Fibroblast of skin of left biceps (primary cell): Measurements from ENCODE around the gene ARL2BP.

Experiments used
- DNase-seq, 2 experiments: peaks; one replicate each; pipeline ENCODE4 v3.0.0-alpha.2; 2013; ENCODE audit warnings: low read depth in 2 of 2

The ARL2BP gene

DNA sequence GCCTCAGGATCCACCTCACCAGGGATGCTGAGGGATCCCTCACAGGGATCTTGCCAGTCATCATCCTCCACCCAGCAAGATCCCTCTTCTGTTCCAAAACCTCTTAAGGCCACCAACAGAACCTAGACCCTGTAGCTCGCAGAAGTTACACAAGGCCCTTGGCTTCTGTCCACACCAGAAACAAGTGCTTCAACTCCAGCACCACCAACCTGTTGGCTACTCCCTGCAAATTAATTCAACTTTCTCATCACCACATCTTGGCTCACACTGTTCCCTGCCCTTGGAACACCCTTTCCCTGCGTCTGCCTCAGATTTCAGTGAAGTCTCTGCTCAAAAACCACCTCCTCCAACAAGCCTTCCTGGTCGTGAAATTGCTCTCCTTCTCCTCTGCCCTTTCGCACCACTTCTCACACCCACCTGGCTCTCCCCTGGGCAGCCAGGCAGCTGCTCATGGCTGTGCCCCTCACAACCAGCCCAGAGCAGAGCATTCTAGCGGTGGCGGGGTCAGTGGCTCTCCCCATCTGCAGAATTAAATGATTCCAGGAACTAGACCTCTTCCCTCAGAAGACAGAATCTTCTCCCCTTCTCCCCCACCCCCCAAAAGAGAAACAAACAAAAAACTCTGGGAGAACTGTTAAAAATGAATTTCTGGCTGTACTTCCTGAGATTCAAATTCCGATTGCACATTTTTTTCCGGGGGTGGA lies 37.6 kb downstream of the ARL2BP start:
- no peak for DNase-seq

DNA sequence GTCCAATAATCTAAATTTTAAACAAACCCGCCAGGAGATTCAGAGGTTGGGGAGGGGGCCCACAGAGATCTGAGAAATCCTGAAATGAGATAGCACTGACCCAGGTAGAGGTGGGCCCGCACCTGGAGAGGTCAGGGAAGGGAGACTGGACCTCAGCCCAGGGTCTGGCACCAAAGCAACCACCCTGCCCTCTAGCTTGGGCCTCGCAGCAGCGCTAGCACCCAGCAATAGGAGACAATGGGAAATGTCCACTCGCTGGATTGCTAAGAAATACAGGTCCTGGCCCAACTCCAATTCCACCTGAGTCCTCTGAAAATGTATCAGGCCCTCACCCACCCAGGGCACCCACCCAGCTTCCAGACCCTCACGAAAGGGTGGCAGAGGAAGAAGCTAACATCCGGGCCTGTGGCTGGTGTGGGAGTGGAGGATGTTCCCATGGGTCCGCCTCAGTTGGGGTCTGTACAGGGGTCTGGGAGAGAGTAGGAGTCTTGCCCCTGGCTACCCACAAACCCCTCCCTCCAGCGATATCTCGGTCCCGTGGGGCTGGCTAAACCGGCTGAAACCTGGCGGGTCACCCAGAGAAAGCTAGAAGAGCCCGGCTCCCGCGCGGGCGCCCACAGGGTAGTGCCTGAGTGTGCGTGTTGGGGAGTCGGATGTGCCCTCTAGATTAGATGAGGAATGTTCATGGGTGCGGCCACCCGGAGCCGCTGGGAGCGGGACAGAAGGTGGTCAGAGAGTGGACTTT lies 38.3 kb downstream of the ARL2BP start:
- DNase-seq, result no peak

DNA sequence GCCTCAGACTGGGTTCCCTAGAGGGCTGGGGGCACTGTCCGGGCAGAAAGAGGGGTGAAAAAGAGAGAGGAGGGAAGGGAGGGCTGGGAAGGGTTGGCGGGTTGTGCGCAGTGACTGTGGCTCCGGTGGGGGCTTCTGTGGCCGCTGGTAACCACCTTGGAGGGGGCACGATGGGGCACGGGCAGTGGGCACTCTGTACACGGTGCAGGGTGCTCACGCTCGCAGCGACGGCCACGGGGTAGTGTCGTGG lies 38.8 kb downstream of the ARL2BP start:
- DNase-seq, result no peak

DNA sequence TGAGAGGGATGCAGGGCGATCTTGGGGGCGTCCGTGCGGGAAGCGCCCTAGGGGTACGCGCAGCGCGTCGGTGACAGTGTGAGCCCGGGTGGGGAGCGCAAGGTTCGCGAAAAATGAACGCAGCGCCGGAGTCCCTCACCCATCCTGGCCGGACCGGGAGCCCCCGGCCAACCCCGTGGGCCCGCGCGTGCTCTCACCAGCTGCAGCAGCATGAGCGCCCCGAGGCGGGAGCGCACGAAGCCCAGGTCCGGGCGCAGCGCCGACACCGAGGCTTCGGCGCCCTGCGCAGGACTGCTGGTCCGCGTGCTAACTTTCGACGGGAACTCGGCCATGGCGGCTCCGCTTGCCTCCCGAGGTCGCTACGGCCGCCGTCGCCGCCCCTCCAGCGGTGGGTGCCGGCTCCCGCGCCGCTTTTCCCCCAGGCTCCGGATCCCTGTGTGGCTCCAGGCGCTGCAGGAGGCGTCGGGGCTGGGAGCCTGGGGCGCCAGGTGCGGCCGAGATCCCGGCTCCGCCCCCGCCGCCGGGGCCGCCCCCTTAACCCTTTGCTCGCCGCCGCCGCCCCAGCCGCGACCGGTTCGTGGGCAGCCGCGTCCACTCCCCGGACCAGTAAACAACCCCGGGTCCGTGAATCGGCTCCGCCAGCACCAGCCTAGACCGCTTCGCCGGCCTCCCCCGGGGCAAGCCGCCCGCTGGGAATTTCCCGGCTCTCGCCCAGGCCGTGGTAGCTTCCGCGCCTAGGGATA lies 39.3 kb downstream of the ARL2BP start, which contains the start of gene PLLP:
TSS of gene PLLP (minus strand) at position 464 of the 743 bp plus-strand sequence. CDS start at position 332, 132 bp downstream.
- DNase-seq, result no peak

DNA sequence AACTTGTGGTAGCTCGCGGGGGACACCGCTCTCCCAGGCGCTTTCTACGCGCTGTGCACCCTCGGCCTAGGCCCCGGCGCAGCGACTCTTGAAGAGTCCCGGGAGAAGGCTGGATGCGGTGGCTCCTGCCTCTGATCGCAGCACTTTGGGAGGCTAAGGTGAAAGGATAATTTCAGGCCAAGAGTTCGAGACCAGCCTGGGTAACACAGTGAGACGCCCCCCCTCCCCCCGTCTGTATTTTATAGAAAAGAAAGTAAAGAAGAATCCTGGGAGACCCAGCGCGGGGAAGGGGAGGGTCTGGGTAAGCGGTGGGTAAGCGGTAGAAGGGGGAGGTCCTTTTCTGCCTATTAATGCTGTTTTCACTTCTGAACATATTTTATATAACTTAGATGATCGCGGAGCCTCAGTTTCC lies 39.9 kb downstream of the ARL2BP start:
- DNase-seq, result no peak

DNA sequence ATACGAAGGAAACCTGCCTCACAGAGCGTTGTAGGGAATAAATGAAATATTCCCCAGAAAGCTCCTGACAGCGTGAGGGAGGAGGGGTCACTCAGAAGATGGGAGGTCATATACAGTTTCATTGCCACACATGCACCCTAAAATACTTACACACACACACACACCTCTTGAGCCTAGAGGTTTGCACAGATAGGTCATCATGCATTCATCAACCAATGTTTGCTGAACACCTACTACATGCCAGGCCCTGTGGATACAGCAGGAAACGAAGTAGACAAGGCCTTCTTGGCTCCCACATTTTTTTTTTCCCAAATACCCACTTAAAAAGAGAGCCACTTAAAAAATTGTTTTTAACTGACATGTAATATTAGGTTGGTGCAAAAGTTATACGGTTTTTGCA lies 40.3 kb downstream of the ARL2BP start:
- no peak for DNase-seq

DNA sequence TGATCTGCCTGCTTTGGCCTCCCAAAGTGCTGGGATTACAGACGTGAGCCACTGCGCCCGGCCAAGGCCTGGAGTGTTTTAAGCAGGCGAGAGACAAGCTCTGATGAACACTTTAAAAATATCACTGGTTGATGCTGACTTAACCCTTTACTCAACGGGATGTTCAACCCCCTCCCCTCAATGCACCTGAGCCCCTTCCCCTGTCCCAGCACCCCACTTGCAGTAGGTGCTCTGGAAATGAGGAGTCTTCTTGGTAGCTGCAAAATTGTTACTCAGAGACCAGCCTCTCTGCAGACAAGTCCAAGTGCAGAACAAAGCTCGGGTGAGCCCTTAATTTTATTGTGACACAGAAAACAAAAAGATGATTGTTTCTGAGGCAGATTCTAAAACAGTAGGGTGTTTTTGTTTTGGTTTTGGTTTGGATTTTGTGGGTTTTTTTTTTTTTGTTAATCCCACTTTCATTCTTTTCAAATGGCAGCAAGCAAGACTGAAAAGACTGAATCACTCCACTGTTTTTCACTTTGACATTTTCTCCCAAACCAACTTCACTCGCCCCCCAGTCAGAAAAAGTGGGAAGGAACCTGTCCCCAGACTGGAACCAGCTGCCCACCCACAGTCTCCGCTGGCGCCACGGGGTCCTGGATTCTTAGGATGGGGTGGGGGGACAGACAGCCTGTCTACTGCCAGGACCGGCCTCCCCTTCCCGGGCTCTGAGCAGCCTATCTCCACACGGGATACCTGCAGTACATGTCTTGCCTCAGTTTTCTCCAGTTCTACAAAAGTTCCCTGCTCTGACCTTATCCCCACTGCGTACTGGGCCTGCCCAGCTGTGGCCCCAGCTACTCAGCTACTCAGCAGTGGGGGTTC lies 44.6 kb downstream of the ARL2BP start:
- no peak for DNase-seq

DNA sequence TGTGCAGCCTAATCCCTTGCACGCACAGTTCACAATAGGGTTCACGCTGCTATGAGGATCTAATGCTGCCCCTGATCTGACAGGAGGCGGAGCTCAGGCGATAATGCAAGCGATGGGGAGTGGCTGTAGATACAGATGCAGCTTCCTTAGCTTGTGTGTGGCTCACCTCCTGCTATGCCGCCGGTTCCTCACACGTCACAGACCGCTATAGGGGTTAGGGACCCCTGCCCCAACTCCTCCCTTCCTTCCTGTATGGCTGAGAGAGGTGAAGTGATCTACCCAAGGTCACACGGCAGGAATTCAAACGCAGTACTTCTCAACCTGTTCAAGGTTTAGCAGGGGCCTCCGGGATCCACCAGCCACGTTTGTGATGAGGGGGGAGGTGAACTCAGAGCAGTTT lies 52.8 kb downstream of the ARL2BP start:
- no peak for DNase-seq

DNA sequence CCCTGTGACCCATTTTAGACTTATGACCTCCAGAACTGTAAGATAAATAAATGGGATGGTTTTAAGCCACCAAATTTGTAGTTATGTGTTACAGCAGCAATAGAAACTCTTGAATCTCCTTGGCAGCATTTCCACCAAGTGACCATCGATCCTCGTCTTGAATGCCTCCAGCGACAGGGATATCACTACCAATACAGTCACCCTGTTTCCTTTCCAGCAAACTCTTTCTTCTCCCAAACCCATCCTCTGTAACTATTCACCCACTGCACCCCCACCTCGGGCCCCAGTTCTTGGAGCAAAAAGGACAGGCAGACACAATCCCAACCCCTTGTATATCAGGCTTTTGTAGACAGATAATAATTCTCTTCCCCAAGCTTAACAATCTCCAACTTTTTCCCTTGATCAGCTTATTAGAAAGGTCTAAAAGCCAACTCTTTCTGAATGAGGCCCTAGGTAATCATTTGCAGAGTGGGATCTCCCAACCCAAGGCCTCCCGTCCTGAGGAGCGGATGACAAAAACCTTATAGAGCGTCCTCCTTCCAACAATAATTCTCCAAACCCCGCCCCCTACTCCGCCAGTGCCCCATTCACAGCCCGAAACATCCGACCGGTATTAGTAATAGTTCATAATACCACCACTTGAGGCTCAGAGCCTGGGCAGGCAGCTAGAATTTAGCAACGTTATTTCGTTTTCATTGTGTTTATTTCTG lies 54.1 kb downstream of the ARL2BP start:
- peak; percentile 44 to 59 for DNase-seq

DNA sequence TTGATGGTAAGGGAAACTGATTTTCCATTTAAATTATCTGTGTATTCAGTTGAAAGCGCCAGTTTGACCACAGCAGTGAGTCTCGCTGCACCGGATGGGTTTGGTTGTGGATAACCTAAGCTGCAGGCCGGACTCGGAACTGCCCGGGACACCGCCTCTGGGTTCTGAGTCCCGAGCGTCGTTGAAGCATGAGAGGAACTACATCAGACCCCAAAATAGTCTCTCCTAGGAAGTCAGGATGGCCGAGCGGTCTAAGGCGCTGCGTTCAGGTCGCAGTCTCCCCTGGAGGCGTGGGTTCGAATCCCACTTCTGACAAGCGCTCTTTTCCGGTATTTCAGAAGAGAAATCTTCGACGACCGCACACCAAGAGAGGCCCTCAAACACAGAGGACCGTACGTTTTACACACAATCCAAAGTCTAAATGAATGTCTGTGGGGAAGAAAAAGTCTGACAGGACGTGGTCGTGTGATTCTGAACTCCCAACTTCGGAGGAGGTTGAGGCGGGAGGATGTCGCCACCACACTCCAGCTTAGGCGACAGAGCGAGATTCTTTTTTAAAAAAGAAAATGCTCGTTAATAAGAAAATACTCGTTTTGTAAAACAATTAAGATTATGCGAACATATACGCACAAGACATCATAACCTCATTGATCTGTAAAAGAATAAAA lies 54.8 kb downstream of the ARL2BP start:
- peak; percentile 93 to 94 for DNase-seq

DNA sequence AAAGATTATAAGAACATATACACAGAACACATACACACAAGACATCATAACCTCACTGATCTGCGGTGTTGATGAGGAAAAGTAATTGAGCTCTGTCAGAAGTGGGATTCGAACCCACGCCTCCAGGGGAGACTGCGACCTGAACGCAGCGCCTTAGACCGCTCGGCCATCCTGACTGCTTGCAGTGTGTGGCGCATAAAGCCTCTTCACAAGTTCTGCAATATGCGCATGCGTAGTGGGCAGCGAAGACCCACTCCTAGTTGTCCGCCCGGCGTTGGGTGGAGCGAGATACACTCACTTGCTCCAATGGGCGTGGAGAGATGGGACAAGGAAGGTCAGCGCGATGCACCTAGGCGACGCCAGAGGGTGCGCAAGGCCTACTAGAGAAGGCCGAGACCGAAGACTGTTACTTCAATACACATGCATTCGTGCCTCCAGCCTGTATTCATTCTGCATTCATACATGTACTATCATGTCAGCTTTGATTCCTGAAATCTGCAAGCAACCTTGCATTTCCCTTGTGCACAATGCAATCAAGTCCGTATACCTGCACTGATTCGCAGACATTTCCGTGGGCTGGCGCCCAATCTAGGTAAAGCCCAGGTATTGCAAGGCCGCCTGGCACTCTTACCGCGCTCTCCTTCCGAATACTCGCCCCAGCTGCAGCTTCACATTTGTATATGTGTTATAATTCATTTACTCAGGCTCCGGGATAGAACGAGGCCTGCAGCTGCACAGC lies 55.5 kb downstream of the ARL2BP start:
- peak; percentile 95 to 96 for DNase-seq

DNA sequence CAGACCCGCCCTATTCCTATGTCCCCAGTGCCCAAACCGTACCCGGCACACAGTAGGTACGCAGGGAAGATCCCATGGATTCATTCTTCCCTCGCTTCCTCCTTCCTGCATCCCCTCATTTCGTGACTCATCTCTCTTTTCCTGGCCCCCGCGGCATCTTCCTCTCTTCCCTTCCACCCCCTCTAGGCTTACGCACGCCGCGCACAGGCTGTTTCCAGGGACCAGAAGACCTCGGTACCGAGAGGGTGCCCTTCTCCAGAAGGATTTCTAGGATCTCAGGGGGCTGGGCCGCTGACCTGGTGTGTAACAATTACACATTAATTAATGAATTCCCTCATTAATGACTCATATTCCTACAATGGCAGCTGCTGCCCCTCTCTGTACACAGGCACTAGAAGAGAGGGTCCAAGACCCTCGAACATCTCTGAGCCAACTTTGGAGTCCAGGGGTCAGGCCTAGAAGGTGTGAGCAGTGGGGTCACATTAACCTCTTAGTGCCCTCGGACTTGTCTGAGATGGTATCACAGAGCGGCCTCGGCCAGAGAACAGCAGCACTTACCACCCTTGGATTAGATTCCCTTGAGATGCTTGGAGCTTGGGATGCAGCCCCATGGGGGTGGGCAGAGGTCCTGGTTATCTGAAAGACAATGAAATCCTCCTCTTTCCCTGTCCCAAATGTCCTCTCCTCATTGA lies 56.2 kb downstream of the ARL2BP start:
- no peak for DNase-seq
